HG03060 (cell line): ENCODE measurements around the gene SH3BP2.

Experiments used
- ATAC-seq: cut with Tn5 transposase; IDR thresholded peaks from one replicate; pipeline ENCODE4 v1.9.1; 2021; ENCODE audit warnings: low read depth, moderate number of reproducible peaks; ENCODE audit not compliant: unreplicated experiment

SH3BP2 gene

DNA sequence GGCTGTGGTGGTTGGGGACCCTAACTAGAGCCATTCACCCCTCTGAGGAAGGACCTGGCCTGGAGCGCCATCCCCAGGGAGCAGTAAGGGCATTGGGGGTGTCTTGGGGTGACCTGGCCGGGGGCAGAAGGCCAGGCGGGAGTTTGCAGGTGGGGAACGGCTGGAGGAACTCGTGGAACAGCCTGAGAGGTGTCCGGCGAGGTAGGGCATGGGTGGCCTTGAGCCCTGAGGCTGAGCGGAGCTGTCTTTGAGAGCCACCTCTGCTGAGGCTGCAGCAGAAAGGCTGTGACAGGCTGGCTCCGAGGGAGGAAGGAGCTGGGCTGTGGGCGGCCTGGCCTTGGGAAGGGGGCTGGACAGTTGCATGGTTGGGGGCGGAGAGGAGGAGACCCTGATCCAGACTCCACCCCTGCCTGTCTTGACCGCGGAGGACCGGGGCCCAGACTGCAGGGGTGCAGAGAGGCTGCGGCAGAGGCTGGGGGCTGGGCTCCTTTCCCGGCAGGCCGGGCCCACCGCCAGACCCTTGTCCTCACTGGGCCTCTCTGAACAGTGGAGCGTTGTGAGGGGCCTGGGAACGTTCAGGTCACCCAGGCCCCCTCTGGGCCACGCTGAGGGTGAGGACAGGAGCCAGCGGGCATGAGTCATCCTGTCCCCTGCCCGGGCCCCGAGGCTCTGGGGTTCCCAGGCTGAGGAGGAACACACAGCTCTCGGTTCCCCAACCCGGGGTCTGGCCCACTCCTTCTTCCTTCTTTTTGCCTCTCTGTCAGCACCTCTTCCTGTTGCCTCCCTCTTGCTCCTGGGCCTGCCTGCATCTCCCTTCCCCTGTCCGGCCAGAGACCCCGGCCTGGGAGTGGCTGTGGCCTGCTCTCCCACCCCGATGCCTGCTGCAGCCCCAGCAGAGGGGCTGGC, 8.1 kb downstream of the SH3BP2 start:
- ATAC-seq: no peak

DNA sequence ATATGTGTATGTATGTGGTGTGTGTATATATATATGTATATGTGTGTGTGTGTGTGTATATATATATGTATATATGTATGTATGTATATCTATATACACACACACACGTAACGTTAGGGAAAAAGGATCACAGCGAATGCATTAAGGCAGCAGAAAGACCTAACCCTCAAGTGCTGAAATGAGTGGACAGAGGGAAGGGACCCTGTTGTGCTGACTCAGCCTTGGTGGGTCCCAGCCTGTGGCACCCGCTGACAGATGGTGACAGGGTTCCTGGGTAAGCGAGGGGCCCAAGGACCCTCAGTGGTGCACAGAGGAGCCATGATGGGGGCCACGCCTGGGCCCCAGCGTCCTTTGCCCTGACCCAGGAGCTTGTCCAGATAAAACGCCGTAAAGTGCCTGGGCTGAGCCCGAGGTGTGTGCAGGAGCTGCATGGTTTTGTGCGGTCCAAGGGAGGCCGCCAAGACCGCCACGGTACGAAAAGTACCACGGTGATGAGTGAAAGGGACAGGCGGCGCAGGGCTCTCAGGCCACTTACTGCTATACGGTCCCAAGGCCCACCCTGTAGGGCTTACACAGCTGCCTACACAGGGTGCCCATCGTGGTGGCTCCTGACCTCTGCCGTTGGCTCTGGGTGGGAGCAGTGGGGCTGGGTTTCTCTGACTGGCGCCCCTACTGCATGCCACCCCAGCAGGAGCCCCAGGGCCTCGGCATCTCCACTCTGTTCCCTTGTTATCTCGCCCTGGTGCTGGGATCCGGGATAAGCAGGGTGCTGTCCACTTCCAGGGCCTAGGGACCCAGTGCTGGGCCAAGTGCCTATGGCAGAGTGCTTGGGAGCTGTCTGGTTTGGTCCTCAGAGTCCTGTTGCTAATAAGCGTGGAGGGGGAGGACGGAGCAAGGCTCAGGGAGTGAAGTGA, 10.0 kb downstream of the SH3BP2 start:
- ATAC-seq: no peak

DNA sequence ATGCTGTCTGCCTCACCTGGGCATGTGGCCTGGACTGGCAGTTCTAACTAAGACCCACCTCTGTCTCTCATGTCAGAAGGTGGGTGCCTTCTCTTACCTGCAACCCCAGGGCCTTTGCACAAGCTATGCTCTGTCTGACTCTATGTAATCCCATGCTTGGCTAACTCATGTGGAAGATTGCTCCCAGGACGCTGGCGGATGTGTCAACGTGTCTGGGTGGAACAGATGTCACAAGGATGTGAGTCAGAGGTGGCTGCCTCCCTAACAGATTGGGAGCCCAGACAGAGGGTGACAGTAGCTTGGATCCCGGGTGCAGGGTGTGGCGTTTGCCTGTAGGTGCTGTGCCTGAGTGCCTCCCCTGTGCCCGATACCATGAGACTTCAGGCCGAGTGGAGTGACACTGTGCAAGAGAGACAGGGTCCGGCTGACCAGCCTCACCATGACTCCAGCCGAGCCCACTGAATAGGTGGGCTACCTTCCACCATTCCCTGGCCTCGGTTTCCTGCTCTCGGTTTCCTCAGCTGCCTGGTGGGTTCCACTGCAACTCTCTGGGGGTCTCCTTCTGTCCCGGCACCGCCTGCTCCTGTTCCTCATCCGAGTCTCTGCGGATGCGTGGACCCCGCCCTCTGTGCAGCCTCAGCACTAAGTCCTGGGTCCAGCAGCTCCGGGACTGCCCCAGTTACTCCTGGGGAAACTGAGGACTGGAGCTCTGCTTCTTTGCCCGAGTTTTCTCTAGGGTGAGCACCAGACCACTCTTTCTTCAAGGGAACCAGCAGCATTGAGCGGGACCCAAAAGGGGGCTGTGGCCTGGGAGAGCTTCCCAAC, 11.0 kb downstream of the SH3BP2 start:
- no peak for ATAC-seq

DNA sequence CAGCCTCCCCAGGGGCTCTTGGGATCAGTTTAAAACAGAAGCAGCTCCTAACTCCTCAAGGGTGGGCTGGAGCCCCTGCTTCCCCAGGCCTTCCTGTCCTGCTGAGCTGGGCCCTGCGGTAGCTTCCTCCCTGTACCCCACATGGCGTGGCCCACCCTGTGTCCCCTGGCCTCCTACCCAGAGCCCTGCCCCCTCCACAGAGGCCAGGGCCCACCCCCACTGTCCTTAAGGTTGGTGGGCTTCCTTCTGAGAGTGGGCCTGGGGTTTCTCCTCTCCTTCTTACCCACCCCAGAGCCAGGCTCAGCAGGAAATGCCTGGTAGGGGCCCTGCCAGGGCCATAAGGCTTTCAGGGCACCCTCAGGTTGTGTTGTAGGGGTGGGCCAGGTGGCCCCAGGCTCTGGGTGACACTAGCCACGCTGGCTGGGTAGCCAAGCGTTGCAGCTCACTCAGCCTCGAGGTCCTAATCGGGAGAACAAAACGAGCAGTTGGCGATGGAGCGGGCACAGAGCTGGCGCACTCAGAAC, 11.6 kb downstream of the SH3BP2 start:
- ATAC-seq: no peak

DNA sequence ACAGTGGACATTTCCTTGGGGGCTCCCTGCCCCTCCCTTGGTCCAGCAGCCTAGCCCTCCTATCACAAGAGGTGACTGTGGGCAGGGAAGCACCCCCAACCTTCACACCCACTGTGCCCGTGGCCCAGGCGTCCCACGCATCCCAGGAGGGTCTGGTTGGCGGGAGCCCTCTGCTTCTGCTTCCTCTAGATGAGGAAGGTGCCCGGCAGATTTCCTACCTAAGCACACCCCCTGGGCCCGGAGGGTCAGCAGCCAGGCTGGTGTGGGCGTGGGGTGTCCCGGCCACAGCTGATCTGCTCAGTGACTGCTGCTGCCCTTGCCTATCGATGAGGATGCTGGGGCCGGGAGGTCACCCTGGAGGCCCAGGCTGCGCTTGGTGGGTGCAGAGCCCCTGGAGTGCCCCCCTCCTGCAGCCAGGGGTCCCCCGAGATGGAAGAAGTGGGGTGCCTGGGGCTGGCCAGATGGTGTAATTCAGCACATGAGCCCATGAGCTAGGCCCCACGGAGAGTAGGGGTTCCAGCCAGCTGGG, 12.2 kb downstream of the SH3BP2 start:
- ATAC-seq: no peak

DNA sequence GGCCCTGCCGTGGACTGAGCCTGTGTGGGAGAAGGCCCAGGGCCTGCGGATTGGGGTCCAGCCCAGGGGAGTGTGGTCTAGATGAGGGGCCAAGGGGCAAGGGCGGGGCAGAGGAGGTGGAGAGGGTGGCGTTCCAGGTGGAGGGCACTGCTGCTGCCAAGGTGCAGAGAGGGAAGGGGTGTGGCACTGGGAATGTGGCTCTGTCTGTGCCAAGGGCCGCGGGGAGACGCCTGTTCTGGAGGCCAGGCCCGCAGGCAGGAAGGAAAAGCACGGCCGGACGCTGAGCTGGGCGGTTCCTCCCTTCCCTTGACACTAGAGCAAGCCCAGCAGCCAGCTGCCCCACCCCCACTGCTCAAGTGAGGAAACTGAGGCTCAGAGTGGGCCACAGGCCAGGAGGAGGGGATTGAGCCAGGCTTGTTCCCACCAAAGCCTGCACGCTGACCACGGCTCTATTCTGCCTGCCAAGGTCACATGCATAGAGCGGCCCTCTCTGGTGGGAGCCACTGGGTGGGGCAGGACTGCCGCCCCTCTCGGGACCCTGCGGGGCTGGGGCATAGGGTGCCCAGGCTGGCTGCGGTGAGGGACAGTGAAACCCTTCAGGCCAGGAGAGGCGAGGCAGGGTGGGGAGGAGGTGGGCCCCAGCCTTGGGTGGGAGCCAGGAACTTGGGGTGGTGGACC, 13.0 kb downstream of the SH3BP2 start:
- no peak for ATAC-seq

DNA sequence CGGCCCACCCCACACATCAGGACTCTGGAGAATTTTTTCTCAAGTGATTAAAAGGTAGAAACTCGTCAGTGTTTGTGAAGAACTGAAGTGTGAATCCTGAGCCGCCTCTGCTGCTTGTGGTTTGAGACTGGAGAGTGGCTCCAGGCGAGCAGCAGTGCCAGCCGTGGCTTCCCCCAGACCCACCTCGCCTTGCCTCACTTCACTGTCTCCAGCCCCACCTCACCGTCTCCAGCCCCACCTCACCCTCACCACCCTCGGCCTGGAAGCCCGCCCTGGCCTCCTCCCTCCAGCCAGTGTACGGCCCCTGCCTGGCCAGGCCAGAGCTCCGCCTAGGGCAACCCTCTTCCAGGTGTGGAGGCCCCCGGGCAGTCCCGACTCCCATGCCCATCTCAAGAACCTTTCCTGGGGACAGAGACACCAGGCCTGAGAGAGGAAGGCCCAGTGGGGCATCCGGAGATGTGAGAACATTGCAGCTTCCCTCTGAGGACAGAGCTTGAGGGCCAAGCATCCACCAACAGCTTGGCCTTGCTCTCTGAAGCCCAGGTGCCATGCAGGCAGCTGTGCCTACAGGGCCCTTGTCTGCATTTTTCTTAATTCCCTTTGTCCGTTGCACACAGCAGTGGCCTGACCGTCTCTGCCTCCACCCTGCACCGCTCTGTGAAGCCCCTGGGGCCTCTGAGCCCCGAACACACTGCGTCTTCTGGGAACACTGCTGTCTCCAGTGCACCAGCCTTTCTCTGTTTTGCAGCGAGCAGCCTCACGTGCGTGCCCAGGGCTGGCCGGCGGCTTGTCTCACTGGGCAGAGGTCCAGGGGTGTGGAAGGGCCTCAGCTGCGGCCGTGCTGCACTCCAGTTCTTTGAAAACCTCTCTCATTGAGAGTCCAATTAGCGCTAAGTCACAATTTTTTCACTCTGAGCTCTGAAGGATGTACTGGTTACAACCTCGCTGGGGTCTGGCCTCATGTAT, 13.8 kb downstream of the SH3BP2 start:
- ATAC-seq: no peak

DNA sequence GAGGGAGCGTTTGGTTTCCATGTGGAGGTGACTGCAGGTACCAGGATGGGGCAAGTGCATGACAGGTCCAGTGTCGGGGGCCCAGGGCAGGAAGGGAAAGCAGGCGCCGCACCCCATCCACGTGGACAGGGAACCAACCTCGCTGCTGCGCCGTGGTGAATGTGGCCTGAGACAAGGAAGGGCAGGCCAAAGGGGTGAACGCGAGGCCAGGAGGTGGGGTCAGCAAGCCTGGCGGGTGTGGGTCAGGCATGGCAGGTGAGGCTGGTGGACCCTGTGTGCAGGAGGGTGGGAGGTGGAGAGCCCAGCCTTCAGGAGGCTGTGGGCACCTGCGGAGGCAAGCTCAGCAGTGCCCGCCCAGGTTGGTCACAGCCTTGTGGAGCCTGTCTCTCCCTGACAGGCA, 14.7 kb downstream of the SH3BP2 start:
- no peak for ATAC-seq

DNA sequence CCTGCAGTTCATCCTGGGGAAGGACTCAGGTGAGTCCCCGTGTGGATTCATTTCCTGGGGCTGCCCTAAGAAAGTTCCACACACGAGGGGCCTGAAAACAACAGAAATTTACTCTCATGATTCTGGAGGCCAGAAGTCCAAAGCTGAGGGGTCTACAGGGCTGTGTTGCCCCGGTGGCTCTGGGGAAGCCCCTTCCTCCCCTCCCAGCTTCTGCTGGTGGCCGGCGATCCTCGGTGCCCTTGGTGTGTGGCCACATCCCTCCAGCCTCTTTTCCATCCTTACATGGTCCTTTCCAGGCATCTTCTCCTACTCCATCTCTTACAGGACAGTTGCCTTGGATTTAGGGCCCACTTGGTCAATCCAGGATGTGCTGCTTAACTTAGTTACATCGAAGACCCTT, 15.1 kb downstream of the SH3BP2 start:
- ATAC-seq: no peak

DNA sequence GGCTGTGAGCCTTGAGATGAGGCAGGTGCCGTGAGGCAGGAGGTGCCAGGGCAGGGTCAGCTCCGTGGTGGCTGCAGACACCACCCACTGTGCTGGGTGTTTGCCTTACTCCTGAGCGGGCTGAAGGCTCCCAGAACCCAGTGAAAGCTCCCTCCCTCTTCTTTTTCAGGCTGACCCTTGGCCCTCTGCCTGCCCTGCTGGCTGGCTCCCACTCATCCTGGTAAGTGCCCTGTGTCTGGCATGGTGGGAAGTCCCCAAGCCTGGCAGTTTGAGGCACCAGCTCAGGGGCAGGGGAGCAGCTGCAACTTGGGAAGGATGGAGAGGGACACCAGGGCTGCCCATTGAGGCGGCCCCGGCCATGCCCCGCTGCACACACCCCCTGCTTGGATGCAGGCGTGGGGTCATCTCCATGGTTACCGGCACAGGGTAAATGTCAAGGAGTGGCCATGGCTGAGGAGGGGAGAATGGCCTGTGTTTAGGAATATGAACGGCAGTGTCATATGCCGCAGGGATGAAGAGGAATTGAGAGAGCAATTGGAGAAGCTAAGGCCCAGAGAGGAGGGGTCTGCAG, 16.8 kb downstream of the SH3BP2 start:
- no peak for ATAC-seq

DNA sequence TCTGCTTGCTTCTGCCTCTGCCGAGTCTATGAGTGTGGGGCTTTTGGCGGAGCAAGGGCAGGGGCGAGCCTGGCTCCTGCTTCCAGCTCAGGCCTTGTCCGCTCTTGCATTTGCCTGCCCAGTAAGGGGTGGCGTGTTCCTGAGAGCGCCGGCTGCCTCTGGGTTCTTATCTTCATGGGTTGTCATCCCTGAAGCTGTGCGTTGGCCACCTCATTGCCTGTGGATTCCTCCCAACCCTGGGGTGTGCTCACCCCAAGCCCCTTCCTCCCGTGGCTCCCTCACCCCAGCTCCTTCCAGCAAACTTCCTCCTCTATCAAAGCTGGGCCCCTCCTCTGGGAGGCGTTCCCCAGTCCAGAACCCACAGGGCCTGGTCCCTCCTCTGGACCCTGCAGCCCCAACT, 17.5 kb downstream of the SH3BP2 start:
- ATAC-seq: no peak

DNA sequence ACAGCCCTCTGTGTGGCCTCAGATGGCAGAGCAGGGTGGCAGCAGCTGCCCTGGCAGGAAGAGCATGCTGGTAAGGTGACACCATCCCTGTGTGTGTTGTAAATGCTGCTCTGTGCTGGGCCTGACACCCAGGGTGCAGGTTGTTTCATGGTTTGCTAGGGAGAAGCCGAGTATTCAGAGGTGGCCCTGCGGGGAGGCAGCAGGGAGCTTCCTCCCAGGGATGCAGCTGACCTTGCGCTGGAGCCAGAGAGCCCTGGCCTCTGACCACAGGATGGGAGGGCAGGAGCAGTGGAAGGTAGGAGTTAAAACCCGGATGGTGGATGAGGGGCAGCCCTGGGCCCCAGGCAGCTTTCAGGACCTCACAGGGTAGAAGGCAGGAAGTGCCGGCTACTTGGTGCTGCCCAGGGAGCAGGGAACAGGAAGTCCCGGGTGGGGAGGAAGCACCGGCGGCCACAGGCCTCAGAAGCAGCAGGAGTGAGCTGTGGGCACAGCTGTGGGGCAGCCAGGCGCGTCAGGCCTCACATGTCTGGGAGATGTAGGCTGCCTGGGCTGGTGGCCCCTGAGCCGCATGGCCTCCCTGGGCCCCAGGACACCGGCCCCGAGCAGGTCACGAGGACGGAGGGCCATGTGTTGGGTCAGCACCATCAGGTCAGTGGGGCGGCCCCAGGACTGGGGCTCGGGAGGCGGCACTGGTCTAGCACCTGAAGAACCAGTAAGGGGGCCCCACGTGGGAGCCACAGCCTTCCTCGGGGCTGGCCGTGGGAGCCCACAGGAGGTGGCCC, 19.1 kb downstream of the SH3BP2 start:
- ATAC-seq: peak; percentile 42

DNA sequence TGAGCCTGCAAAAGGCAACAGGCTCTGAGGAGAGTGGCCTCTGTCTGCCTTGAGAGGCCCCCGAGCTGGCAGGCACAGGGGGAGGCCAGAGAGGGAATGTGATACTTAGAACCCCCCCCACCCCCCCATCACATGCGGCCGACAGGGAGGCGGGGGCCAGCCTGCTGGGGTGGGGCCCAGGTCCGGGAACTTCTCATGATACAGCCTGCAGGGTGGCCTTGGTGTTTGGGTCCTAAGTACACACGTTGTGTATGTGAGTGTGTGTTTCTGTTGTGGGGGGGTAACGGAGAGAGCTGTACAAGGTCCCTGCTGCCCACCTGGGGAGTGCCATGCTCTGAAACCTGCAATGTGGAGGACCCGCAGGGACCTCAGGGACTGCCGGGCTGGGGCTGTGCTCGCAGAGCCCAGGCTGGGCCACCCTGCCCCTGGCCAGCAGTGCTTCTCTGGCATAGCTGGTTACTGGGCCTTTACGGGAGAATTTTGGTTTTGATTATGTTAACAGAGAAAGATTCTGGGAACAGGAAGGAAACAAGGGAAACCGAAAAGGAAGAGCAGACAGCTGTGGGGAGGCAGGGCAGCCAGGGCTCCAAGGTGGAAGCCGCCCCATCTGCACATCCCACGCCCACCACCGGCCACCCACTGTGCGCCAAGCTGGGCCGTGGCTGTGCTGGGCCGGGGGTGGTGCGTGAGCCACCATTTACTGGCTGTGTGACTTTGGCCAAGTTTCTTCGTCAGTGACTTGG, 19.9 kb downstream of the SH3BP2 start:
- no peak for ATAC-seq

DNA sequence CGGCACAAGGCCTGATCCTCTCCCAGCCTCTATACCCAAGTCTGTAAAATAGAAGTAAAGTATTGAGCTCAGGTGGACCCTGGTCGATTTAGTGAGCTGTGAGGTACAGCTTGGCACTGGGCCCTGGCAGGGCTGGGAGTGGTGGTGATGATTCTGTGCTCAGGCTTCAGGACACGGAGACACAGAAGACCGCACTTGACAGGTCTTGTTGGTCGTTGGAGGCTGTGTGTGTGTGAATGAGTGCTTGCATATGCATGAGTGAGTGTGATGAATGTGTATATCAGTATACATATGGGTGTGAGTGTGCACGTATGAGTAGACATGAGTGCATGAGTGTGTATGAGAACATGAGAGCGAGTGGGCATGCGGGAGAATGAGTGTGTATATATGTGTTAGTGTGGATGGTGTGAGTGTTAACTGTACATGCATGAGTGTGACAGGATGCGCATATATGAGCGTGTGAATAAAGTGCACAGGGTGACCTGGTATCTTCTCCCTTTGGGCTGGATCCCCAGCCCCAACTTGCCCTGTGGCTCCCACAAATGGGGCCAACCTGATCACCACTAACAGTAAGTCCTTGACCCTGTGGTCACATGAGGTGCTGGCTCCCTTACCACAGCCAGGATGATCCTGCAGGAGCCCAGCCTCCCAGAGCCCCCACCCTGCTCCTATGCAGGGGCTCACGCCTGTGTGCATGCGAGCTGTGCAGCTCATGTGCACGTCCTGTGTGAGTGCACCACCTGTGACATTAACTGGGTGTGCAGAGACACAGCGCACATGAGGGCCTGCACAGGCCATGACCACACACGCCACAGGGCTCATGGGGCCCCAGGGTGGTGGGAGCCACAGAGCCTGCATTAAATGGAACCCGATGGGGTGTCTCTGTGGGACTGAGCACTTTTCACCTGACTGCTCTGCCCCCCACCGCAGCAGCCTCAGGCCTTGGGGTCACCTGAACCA, 20.8 kb downstream of the SH3BP2 start:
- no peak for ATAC-seq

DNA sequence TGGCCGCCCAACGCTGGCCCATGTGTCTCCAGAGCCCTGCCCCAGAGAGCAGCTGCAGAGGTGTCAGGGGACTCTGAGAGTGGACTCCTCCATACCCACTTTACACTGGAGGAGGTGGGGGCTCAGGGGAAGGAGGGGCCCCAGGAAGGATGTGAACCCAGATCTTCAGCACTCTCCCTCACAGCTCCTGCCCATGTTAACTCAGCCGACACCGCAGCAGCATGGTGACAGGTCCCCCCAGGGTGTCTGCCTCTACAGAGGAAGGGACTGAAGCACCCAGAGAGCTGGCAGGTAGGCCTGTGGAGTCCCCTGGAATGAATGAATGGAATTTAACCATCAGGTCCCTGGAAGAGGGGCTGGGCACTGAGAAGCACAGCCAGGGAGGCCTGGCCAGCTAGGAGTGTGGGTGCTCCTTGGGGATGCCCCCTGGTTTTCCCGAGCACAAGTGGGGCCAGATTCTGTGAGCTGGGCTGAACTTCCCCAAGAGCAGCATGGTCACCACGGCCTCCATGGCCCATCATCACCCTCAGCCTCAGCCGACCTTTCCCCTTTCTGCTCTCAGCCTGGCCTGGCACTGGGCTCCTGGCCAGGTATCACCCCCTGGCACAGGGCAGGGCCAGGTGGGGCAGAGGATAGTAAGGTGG, 21.9 kb downstream of the SH3BP2 start:
- ATAC-seq: no peak
